ENCODE results near the gene RGR.
A peak's percentile ranks its signal among the peaks of the same experiment; 100 is the strongest.
"Not testable (repeated sequence)": the region's sequence is repeated elsewhere in the genome, so short reads cannot be mapped to it uniquely, and the experiment has no call there.

RGR gene

GRCh38 chr10:84256510-84257342, 11.9 kb downstream of the RGR start:
- peak in 1 of 3 donors; percentile 28 for DNase-seq (ENCODE audit: low read depth in 3 of 3, low spot score in 1 of 3)

GRCh38 chr10:84257343-84258020, 12.6 kb downstream of the RGR start:
- DNase-seq (ENCODE audit: low read depth in 3 of 3, low spot score in 1 of 3) = no peak

GRCh38 chr10:84258034-84258695, 13.3 kb downstream of the RGR start:
- no peak for DNase-seq (ENCODE audit: low read depth in 3 of 3, low spot score in 1 of 3)

DNA sequence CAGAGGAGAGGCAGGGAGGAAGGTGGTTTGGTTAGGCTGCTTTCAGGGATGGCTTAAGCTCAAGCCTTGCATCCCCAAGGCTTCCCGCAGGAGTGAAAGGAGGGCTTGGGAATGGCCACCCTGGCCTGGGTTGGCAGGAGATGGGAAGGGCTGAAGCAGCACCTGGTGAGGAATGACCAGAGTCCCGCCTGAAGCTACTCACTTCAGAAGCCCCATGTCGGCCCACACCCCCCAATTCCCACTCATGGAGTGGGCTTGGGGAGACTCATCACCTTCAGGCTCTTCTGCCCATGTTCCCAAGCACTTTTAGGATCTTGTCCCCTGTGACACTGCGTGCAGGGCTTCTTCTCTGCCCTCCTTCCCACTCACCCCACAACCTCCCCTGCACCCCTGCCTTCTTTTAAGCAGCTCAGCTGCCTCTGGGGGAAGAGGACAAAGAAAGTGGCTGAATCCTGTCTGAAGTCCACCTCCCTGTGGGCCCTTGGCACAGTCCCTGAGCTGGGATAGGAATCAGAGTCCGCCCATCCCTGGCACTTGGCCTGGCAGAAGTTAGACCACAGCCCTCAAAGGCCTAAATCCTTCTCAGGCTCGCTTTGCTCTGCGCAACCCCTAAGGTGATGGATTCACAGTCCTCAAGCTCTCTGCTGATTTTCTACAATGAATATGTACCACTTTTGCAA, 16.5 kb downstream of the RGR start:
- DNase-seq (ENCODE audit: low read depth in 3 of 3, low spot score in 1 of 3) = no peak

DNA sequence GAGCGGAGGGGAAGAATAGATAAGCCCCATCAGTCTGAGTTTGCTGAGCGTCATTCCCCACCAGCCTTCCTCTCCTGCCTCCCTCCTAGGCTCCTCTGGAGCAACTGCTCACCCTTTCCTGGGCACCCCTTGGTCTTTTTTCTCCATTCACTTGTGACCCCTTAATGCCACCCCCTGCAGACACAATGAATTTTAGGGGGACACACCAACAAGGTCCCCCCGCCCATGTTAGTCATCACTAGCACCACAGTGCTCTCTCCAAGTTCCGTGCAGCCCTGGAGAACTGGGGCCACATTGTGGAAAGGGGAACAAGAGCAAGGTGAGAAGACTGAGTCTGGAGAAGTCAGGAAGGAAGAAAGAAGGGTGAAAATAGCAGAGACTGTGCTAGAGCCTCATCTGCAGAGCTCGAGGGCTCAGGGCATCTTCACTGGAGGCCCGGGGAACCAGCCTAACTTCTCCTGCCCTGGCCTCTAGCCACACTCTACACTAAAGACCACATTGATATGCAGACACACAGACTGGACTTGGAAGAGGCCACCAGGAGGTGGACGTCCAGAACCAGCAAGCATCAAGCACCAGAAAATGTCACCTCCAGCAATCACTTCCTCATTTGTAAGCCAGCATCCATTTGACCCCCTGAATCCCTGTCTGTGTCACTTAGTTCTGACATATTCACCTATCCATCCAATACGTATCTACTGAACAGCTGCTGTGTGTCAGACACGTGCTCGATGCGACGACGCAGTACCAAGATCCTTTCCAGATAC, 17.5 kb downstream of the RGR start:
- no peak for DNase-seq (ENCODE audit: low read depth in 3 of 3, low spot score in 1 of 3)

DNA sequence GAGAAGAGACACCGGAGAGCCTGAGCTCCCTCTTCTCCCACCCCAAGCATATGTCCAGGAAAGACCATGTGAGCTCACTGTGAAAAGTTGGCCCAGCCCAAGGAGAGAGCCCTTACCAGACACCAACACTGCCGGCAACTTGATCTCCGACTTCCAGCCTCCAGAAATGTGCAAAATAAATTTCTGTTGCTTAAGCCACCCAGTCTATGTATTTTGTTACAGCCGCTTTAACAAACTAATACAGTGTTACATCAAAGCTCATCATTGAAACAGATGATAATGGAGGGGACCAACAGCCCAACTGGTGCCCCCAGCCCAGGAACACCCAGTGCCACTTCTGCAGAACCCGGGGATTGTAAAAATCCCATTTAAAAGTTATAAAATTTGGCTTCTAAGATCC, 18.9 kb downstream of the RGR start:
- DNase-seq (ENCODE audit: low read depth in 3 of 3, low spot score in 1 of 3) = no peak

- DNase-seq (ENCODE audit: low read depth in 3 of 3, low spot score in 1 of 3) = peak; percentile 32 to 54 (median 53)
Measured at GRCh38 chr10:84264611-84265141, 19.8 kb downstream of the RGR start.

DNA sequence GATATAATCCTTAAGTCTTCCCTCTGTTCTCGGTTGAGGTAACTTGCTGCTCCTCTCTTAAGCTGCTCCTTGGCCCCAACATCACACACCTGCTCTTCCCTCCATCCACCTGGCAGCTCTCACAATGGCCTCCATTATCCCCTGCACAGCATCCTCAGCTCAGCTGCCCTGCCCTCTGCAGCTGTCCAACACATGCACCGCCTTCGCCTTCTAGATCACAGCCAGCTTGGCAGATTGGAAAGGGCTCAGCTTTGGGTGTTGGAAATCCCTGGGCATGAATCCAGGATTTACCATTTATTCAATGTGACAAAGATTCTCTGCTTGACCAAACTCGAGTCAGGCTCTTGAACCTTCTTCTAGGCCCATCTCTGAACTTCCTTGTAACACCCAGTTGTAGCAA, 20.6 kb downstream of the RGR start:
- DNase-seq (ENCODE audit: low read depth in 3 of 3, low spot score in 1 of 3) = no peak

DNA sequence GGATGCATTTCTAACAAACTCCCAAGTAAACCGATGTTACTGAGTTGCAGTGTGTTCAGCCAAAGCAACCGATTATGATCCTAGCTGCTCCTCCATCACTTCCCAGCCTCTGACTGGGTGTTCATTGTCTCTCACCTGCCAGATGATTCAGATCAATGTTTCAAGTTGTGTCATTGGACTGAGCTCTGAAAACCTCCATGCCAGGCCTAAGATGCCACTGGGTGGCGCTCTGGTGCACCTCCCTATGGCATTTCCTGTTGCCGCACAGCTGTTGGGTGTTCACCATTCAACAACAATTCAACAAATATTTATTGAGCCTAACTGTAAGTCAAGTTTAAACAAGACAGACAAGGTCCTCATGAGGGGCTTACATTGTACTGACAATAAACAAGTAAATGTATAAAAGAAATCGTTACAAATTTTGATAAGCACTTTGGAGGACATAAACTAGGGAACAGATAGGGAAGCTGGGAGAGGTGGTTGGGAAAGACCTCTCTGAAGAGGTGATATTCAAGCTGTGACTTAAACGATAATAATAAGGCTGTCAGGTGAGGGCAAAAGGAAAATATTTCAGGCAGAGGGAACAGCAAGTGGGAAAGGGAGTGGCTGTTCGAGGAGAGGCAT, 22.8 kb downstream of the RGR start:
- peak in 2 of 3 donors; percentile 13 to 57 for DNase-seq (ENCODE audit: low read depth in 3 of 3, low spot score in 1 of 3)

DNA sequence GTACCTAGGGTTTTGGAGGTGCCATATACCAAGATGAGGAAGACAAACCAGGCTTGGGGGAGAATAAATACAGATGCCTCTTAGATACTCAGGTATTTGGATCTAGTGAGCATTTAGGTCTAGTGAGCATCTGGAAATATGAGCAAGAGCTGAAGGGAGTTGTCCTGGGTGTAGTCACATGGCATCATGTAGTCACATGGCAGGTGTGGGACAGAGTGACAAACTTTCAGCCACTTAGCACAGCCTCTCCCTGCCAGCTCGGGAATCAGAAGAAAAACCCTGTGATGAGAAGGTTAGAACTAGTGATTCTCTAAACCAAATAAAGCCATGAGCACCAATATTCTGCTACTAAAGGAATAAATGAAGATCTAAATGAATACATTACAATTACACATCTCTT, 24.3 kb downstream of the RGR start:
- DNase-seq (ENCODE audit: low read depth in 3 of 3, low spot score in 1 of 3) = no peak

DNA sequence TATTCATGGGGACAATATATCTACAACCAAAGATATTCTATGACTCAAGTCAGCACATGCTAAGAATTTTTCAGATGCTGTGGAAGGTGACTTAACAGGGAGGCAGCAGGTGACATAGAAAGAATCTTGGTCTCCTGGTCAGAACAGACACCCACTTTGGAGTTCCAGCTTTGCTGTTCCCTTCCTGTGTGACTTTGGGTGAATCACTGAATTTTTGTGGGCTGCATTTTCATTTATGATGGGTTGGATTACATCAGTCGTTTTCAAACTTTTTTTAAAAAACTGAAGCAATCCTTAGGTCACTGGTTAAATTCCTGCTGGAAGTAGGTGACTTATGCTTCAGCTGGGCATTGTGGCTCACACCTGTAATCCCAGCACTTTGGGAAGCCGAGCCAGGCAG, 24.9 kb downstream of the RGR start:
- DNase-seq (ENCODE audit: low read depth in 3 of 3, low spot score in 1 of 3) = no peak

- no peak for DNase-seq (ENCODE audit: low read depth in 3 of 3, low spot score in 1 of 3)
Measured at GRCh38 chr10:84270708-84271107, 25.9 kb downstream of the RGR start.

DNA sequence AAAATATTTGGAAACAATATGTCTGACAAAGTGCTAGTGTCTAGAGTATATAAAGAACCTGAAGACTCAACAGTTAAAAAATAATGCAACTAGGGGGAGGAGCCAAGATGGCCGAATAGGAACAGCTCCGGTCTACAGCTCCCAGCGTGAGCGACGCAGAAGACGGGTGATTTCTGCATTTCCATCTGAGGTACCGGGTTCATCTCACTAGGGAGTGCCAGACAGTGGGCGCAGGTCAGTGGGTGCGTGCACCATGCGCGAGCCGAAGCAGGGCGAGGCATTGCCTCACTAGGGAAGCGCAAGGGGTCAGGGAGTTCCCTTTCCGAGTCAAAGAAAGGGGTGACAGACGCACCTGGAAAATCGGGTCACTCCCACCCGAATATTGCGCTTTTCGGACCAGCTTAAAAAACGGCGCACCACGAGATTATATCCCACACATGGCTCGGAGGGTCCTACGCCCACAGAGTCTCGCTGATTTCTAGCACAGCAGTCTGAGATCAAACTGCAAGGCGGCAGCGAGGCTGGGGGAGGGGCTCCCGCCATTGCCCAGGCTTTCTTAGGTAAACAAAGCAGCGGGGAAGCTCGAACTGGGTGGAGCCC, 35.1 kb downstream of the RGR start:
- not testable (repeated sequence) for DNase-seq (ENCODE audit: low read depth in 3 of 3, low spot score in 1 of 3)

- no peak for DNase-seq (ENCODE audit: low read depth in 3 of 3, low spot score in 1 of 3)
Measured at GRCh38 chr10:84286695-84287094, 41.8 kb downstream of the RGR start.

DNA sequence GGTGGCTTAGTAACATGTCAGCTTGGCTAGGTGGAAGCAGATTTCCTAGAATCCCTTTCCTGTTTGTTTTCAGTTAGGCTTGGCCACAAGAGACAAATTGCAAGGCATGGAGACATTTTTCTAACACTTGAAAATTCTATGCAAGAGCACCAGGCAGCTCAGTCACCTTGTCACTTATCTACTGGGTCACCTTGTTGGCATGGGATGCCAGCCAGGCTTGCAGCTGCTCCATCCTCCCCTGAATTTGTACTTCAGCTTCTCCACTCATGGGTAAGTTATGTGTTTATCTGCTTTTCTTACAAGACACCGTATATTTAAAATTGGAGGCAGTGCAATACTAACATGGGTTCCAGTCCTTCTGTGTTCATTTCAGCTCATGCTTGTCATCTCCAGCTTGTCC, 43.3 kb downstream of the RGR start:
- DNase-seq (ENCODE audit: low read depth in 3 of 3, low spot score in 1 of 3) = no peak

GRCh38 chr10:84289521-84290200, 44.8 kb downstream of the RGR start:
- DNase-seq (ENCODE audit: low read depth in 3 of 3, low spot score in 1 of 3) = no peak

DNA sequence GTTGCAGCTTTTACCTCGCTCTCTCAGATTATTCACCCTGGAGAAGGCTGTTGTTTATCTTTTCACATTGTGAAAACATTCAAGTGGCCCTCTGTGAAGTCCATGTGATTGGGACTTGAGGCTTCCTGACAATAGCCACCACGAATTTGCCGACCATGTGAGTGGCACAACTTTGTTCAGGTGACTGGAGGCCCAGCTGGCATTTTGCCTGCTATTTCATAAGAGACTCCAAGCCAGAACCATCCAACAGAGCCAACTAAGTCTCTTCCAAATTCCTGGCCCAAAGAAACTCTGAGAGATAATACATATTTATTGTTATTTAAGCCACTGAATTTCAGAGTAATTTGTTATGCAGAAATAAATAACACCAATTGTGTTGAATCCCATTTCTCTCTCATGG, 45.4 kb downstream of the RGR start:
- DNase-seq (ENCODE audit: low read depth in 3 of 3, low spot score in 1 of 3) = no peak

DNA sequence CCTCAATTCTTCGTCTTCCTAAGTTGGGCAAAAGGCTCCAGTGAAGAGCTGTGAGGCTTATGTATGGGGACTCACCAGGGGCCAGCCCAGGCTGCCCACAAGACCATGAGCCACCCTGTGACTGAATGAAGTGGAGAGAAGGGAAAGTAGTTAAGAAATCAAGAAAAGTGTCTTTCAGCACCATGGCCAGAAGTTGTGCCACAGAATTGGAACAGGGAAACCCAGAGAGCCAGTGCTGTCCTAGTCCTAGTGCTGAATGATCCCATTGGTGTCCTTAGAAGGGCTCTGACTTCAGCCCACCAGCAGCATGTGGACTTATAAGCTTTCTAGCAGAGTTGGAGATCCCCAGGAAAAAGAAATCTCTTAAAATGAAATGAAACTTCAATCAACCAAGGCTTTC, 46.5 kb downstream of the RGR start:
- DNase-seq (ENCODE audit: low read depth in 3 of 3, low spot score in 1 of 3) = no peak

DNA sequence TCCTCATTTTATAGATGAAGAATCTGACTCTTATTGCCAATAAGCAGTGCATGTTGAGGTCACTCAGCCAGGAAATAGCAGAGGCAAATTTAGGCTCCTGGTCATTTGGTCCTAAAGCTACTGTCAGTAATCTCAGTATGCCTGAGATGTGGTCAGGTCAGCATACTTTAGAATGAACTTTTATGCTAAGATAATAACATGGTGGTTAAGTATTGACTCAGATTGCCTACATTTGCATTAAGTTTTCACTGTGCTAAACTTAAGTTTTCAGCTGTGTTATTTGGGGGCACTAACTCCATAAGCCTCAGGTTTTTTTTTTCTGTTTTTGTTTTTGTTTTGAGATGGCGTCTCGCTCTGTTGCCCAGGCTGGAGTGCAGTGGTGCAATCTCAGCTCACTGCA, 47.6 kb downstream of the RGR start:
- no peak for DNase-seq (ENCODE audit: low read depth in 3 of 3, low spot score in 1 of 3)
